Glomerular visceral epithelial cell (primary cell): Measurements from ENCODE around the gene MDFI.
"Not testable (repeated sequence)": the region's sequence is repeated elsewhere in the genome, so short reads cannot be mapped to it uniquely, and the experiment has no call there.

Experiments
- DNase-seq: peaks from one replicate; pipeline ENCODE4 v3.0.0-alpha.2; 2016; ENCODE audit errors: extremely low spot score

The MDFI gene

GRCh38 chr6:41602864-41603608 is 35.2 kb upstream of the MDFI start:
- DNase-seq: peak; percentile 84

- DNase-seq: no peak
These were observed 34.3 kb upstream of the MDFI start for GRCh38 chr6:41604006-41604405.

- no peak for DNase-seq
These were observed 32.6 kb upstream of the MDFI start for GRCh38 chr6:41605649-41606048.

GRCh38 chr6:41607036-41607435 is 31.2 kb upstream of the MDFI start:
- DNase-seq: no peak

- DNase-seq: no peak
These were observed 30.5 kb upstream of the MDFI start for GRCh38 chr6:41607736-41608135.

- no peak for DNase-seq
These were observed 29.7 kb upstream of the MDFI start for GRCh38 chr6:41608443-41609151.

GRCh38 chr6:41614715-41615114 is 23.6 kb upstream of the MDFI start:
- no peak for DNase-seq

GRCh38 chr6:41615311-41615710 is 23.0 kb upstream of the MDFI start:
- DNase-seq: no peak

GRCh38 chr6:41618598-41618997 is 19.7 kb upstream of the MDFI start:
- no peak for DNase-seq

GRCh38 chr6:41619193-41619592 is 19.1 kb upstream of the MDFI start:
- DNase-seq: not testable (repeated sequence)

GRCh38 chr6:41621367-41621766 is 16.9 kb upstream of the MDFI start:
- no peak for DNase-seq

GRCh38 chr6:41621802-41622201 is 16.5 kb upstream of the MDFI start:
- DNase-seq: no peak

GRCh38 chr6:41622206-41622988 is 15.9 kb upstream of the MDFI start:
- DNase-seq: no peak

GRCh38 chr6:41623330-41623729 is 14.9 kb upstream of the MDFI start:
- DNase-seq: no peak

- DNase-seq: no peak
These were observed 13.5 kb upstream of the MDFI start for GRCh38 chr6:41624621-41625380.

- no peak for DNase-seq
These were observed 12.8 kb upstream of the MDFI start for GRCh38 chr6:41625442-41625841.

- DNase-seq: no peak
These were observed 12.2 kb upstream of the MDFI start for GRCh38 chr6:41626022-41626421.

- no peak for DNase-seq
These were observed 11.4 kb upstream of the MDFI start for GRCh38 chr6:41626917-41627316.

GRCh38 chr6:41629128-41629527 is 9.1 kb upstream of the MDFI start:
- DNase-seq: no peak

GRCh38 chr6:41630069-41630468 is 8.2 kb upstream of the MDFI start:
- no peak for DNase-seq

- DNase-seq: no peak
These were observed 7.3 kb upstream of the MDFI start for GRCh38 chr6:41630946-41631345.

GRCh38 chr6:41633056-41633634 is 5.1 kb upstream of the MDFI start:
- no peak for DNase-seq
